ENCODE measurements around the gene GLB1L3. TPM values are rescaled to one million over a fixed set of nuclear protein-coding genes. Genes with fewer than 3 reads are reported as not detected.
A peak's percentile ranks its signal among the peaks of the same experiment; 100 is the strongest.

Gene GLB1L3
- total and polyA plus RNA-seq, 5 donors from 2014 or later = 2.0 to 3.0 (median 2.3) TPM

DNA sequence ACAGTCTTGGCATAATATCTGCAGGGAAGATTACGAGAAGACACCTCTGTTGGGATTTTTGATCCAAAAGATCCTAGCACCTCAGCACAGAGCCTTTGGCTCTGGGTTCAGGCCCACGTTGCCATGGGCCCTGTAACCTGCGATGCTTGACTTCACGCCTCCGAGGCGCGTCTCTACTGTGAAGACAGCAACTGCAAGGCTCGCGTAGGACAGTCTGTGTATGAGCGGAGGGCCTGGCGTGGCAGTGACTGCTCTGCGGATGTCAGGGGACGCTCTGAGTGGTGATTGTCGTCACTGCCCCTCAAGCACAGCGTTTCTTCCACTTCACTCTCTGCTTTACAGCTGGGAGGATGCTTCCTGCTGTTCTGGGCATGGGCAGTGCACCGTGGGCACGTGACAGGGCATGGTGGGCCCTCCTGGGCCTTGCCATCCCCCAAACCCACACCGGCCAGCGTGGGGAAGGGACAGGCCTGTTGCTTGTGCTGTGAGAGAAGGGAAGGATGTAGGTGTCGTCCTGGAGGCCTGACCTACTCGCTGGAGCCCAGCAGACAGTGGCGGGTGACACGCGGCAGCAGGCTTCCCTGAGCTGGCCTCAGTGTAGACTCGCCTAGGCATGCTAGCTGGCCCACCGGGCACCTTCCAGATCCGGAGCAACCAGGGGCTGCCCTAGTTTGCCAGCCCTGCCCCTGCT lies 82.1 kb downstream of the GLB1L3 start:
- peaks cover 0 to 5% (median 0%) of the 10 kb centered on the region in 7 donors for H3K9me3 Mint-ChIP-seq
- ATAC-seq (ENCODE audit: low read depth in 2 of 2) = no peak
- no peaks in the 10 kb centered on the region for H3K36me3 ChIP-seq (ENCODE audit: control insufficient read depth, insufficient read depth, low read length)
- H3K27me3 Mint-ChIP-seq = no peaks in the 10 kb centered on the region
- no peaks in the 10 kb centered on the region for H3K36me3 Mint-ChIP-seq
- DNase-seq = no peak
- H3K4me3 Mint-ChIP-seq = no peak overlapping the region
- H3K4me3 ChIP-seq (ENCODE audit: low read depth, low read length) = no peak overlapping the region
- peaks cover 0 to 12% (median under 1%) of the 10 kb centered on the region in 4 donors for H3K4me1 Mint-ChIP-seq
- H3K27me3 ChIP-seq (ENCODE audit: control insufficient read depth, insufficient read depth, low read length) = no peaks in the 10 kb centered on the region
- H3K4me1 ChIP-seq (ENCODE audit: control insufficient read depth, insufficient read depth, low read length, poor library complexity, severe bottlenecking) = peaks cover 8% of the 10 kb centered on the region
- H3K27ac Mint-ChIP-seq = no peak overlapping the region
- H3K9me3 ChIP-seq (ENCODE audit: control insufficient read depth in 2 of 2, low read length in 2 of 2) = peaks cover 0 to 3% of the 10 kb centered on the region in 2 experiments
- no peak overlapping the region for H3K27ac ChIP-seq (ENCODE audit: insufficient read depth, low read length, poor library complexity, severe bottlenecking)

DNA sequence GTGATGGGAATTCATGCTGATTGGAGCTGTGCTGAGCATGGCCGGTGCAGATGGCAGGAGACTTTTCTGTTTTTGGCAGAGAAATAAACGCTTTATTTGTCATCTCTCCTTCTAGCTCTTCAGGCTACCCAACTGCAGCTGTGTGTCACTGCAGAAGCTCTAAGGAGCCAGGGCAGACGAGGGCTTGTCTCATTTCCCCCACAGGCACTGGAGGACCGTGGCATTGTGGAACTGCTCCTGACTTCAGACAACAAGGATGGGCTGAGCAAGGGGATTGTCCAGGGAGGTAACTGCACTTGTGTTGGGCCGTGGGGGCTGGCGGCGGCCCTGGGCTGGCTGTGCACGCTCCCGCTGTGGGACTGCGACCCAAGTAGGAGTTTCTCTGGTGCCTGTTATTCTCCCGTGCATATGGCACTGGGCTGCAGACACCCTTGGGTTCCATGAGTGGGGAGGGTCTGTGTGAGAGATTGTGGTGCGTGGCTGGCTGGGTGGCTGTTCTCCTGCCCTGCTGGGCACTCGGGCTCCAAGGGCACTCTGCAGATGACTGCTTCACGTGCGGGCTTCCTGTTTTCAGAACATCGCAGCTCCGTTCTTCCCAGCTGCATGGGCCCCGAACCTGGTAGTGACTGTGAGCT lies 82.8 kb downstream of the GLB1L3 start:
- Mint-ChIP-seq H3K27me3 (no peaks in the 10 kb centered on the region), H3K9me3 (peaks cover 0 to 5% (median 0%) of the 10 kb centered on the region in 7 donors), H3K36me3 (no peaks in the 10 kb centered on the region), H3K4me3 (no peak overlapping the region), H3K4me1 (peaks cover 0 to 12% (median under 1%) of the 10 kb centered on the region in 4 donors), H3K27ac (no peak overlapping the region)
- no peaks in the 10 kb centered on the region for H3K36me3 ChIP-seq (ENCODE audit: control insufficient read depth, insufficient read depth, low read length)
- H3K4me1 ChIP-seq (ENCODE audit: control insufficient read depth, insufficient read depth, low read length, poor library complexity, severe bottlenecking) = peaks cover 8% of the 10 kb centered on the region
- H3K27me3 ChIP-seq (ENCODE audit: control insufficient read depth, insufficient read depth, low read length) = no peaks in the 10 kb centered on the region
- ATAC-seq (ENCODE audit: low read depth in 2 of 2) (no peak), DNase-seq (no peak)
- H3K27ac ChIP-seq (ENCODE audit: insufficient read depth, low read length, poor library complexity, severe bottlenecking) = no peak overlapping the region
- H3K4me3 ChIP-seq (ENCODE audit: low read depth, low read length) = no peak overlapping the region
- H3K9me3 ChIP-seq (ENCODE audit: control insufficient read depth in 2 of 2, low read length in 2 of 2) = no peaks in the 10 kb centered on the region

DNA sequence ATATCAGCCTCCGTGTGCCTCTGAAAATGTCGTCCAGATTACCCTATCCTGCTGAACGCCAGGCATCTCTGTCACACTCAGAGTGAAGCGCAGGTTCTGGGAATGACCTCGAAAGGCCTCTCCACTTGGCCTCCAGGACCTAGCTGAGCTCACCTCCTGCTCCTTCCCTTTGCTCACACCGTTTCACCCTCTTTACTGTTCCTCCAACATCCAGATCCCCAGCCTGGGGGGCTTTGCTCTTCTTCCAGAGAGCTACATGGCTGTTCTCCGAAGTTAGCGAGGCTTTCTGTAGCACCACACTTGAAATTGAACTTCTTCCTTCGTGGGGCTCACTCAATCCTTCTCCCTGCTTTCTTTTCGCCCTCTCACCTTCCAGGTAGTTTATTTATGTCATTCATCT lies 83.5 kb downstream of the GLB1L3 start:
- Mint-ChIP-seq H3K27me3 (no peaks in the 10 kb centered on the region), H3K9me3 (peaks cover 0 to 5% (median 0%) of the 10 kb centered on the region in 7 donors), H3K4me3 (no peak overlapping the region), H3K36me3 (no peaks in the 10 kb centered on the region), H3K4me1 (peaks cover 0 to 12% (median under 1%) of the 10 kb centered on the region in 4 donors), H3K27ac (peak overlapping the region in 1 of 3 donors; percentile 88)
- H3K4me1 ChIP-seq (ENCODE audit: control insufficient read depth, insufficient read depth, low read length, poor library complexity, severe bottlenecking) = peaks cover 8% of the 10 kb centered on the region
- no peak for DNase-seq
- no peaks in the 10 kb centered on the region for H3K9me3 ChIP-seq (ENCODE audit: control insufficient read depth in 2 of 2, low read length in 2 of 2)
- no peak for ATAC-seq (ENCODE audit: low read depth in 2 of 2)
- H3K4me3 ChIP-seq (ENCODE audit: low read depth, low read length) = no peak overlapping the region
- H3K27ac ChIP-seq (ENCODE audit: insufficient read depth, low read length, poor library complexity, severe bottlenecking) = no peak overlapping the region
- no peaks in the 10 kb centered on the region for H3K27me3 ChIP-seq (ENCODE audit: control insufficient read depth, insufficient read depth, low read length)
- H3K36me3 ChIP-seq (ENCODE audit: control insufficient read depth, insufficient read depth, low read length) = no peaks in the 10 kb centered on the region

DNA sequence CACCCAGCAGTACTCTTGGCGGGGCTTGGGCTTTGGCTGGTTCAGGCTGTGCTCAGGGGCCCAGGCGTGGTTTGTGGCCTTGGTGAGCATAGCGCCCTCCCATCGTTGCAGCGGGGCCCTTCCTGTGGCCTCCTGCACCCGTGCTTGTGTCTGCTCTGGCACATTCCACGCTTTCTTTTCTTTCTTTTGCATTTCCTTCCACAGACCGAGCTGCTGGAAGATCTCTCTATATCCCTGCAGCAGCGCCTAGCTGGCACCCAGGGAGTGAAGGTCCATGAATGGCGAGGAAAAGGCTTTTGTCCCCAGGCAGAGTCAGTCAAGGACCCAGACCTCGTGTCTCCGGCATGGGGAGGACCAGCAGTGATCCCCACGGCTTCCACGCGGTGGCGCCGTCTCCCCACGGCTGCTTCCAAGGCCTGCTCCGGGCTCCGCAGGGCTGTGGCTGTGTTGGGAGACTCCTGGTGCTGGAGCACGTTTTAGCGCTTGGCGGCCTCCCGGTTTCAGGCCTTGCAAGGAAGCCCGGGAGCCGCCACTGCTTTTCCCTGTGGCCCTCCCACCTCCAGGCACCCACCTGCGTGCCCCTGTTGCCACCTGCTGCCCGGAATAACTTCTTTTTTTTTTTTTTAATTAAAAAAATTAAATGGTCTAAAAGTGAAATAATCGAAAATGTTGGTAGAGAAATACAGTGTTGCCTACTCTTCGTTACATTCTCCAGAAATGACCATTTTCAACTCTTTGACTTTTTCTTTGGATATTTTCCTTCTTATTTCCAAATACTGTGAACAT lies 84.1 kb downstream of the GLB1L3 start:
- no peaks in the 10 kb centered on the region for H3K36me3 Mint-ChIP-seq
- peaks cover 0 to 2% (median 0%) of the 10 kb centered on the region in 7 donors for H3K9me3 Mint-ChIP-seq
- peak overlapping the region in 1 of 3 donors; percentile 5 for H3K27ac Mint-ChIP-seq
- H3K4me3 Mint-ChIP-seq = no peak overlapping the region
- no peak overlapping the region for H3K27ac ChIP-seq (ENCODE audit: insufficient read depth, low read length, poor library complexity, severe bottlenecking)
- no peak overlapping the region for H3K4me3 ChIP-seq (ENCODE audit: low read depth, low read length)
- no peaks in the 10 kb centered on the region for H3K27me3 ChIP-seq (ENCODE audit: control insufficient read depth, insufficient read depth, low read length)
- H3K9me3 ChIP-seq (ENCODE audit: control insufficient read depth in 2 of 2, low read length in 2 of 2) = no peaks in the 10 kb centered on the region
- DNase-seq (peak; percentile 13 to 65 (median 44)), ATAC-seq (ENCODE audit: low read depth in 2 of 2) (peak; percentile 39 to 61)
- peaks cover 0 to 12% (median under 1%) of the 10 kb centered on the region in 4 donors for H3K4me1 Mint-ChIP-seq
- H3K27me3 Mint-ChIP-seq = no peaks in the 10 kb centered on the region
- no peaks in the 10 kb centered on the region for H3K36me3 ChIP-seq (ENCODE audit: control insufficient read depth, insufficient read depth, low read length)
- peaks cover 8% of the 10 kb centered on the region for H3K4me1 ChIP-seq (ENCODE audit: control insufficient read depth, insufficient read depth, low read length, poor library complexity, severe bottlenecking)

DNA sequence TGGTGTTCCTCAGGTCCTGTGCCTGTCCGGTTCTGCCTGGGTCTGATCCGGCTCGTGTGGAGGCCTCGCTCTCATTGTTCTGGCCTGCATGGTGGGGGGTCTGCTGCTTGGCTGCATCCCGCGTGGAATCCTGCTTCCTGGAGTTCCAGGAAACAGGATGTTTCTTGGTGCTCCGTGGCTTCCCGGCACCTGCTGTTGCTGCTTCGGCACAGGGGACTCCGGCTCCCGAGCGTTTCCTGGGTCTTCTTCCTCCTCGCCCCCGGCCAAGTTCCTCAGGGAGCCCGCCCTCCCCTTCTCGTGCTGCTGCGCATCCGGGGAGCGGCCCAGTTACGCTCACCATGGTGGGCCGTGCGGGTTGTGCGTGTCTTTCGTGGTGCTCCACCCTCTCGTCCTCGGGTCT lies 85.5 kb downstream of the GLB1L3 start:
- H3K9me3 ChIP-seq (ENCODE audit: control insufficient read depth in 2 of 2, low read length in 2 of 2) = no peaks in the 10 kb centered on the region
- no peak overlapping the region for H3K27ac ChIP-seq (ENCODE audit: insufficient read depth, low read length, poor library complexity, severe bottlenecking)
- H3K4me1 ChIP-seq (ENCODE audit: control insufficient read depth, insufficient read depth, low read length, poor library complexity, severe bottlenecking) = peaks cover 8% of the 10 kb centered on the region
- no peaks in the 10 kb centered on the region for H3K27me3 Mint-ChIP-seq
- ATAC-seq (ENCODE audit: low read depth in 2 of 2) = no peak
- H3K4me1 Mint-ChIP-seq = peaks cover 0 to 12% (median under 1%) of the 10 kb centered on the region in 4 donors
- H3K4me3 Mint-ChIP-seq = no peak overlapping the region
- H3K27ac Mint-ChIP-seq = peak overlapping the region in 1 of 3 donors; percentile 46
- no peaks in the 10 kb centered on the region for H3K27me3 ChIP-seq (ENCODE audit: control insufficient read depth, insufficient read depth, low read length)
- no peak overlapping the region for H3K4me3 ChIP-seq (ENCODE audit: low read depth, low read length)
- H3K9me3 Mint-ChIP-seq = peaks cover 0 to 2% (median 0%) of the 10 kb centered on the region in 7 donors
- no peaks in the 10 kb centered on the region for H3K36me3 ChIP-seq (ENCODE audit: control insufficient read depth, insufficient read depth, low read length)
- no peak for DNase-seq
- H3K36me3 Mint-ChIP-seq = no peaks in the 10 kb centered on the region

DNA sequence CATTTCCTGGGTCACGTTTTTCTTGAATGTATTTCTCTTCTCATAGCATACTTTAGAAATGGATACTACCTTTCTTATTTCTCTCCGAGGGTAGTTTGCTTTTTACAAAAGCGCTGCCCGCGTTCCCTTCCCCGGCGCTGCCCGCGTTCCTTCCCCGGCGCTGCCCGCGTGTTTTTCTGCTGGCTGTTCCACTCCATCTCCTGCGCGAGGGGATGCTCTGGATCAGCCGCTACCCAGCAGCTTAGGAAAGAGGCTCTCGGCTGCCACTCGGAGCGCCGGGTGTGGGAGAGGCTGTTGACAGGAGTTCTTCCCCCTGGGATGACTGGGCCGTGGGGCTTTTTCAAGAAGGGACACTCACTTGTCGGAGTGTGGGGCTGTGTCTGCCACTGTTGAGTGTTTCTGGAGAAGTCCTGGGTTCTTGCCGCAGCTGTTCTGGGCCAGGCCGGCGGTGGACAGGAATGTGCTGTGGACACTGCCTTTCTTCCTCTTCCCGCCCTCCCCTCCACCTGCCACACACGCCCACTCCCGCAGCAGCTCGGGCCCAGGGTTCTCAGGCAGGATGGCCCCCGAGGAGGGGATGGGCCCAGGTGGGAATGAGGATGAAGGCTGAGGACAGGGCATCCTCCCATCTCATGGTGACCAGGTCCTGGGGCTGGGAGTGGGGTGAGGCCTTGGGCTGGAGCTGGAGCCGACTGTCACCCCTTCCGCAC lies 86.2 kb downstream of the GLB1L3 start:
- no peak for ATAC-seq (ENCODE audit: low read depth in 2 of 2)
- no peak overlapping the region for H3K27ac ChIP-seq (ENCODE audit: insufficient read depth, low read length, poor library complexity, severe bottlenecking)
- H3K9me3 ChIP-seq (ENCODE audit: control insufficient read depth in 2 of 2, low read length in 2 of 2) = no peaks in the 10 kb centered on the region
- no peaks in the 10 kb centered on the region for H3K36me3 Mint-ChIP-seq
- no peak for DNase-seq
- peak overlapping the region in 1 of 3 donors; percentile 46 for H3K27ac Mint-ChIP-seq
- H3K4me1 ChIP-seq (ENCODE audit: control insufficient read depth, insufficient read depth, low read length, poor library complexity, severe bottlenecking) = peaks cover 8% of the 10 kb centered on the region
- no peaks in the 10 kb centered on the region for H3K36me3 ChIP-seq (ENCODE audit: control insufficient read depth, insufficient read depth, low read length)
- no peak overlapping the region for H3K4me3 ChIP-seq (ENCODE audit: low read depth, low read length)
- H3K27me3 Mint-ChIP-seq = no peaks in the 10 kb centered on the region
- peaks cover 0 to 2% (median 0%) of the 10 kb centered on the region in 7 donors for H3K9me3 Mint-ChIP-seq
- H3K4me3 Mint-ChIP-seq = no peak overlapping the region
- H3K27me3 ChIP-seq (ENCODE audit: control insufficient read depth, insufficient read depth, low read length) = no peaks in the 10 kb centered on the region
- H3K4me1 Mint-ChIP-seq = peaks cover 0 to 12% (median under 1%) of the 10 kb centered on the region in 4 donors

DNA sequence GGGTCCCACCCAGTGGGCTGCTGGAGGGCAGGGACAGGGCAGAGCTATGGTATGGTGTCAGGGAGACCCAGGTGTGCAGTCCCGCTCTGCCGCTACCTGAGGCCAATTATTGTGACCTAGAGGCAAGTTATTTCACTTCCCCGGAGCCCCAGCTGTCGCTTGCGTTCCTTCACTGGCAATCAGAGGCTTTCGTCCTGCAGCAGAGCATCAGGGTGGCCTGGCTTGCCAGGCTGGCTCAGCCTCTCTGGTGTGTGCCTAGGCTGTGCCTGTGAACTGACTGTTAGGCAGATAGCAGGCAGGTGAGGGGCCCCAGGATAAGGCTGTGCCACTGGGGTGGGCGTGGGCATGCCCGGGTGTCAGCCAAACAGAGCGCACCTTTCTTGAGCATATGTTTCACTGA lies 87.0 kb downstream of the GLB1L3 start:
- H3K4me1 Mint-ChIP-seq = peaks cover 0 to 12% (median under 1%) of the 10 kb centered on the region in 4 donors
- no peak overlapping the region for H3K27ac ChIP-seq (ENCODE audit: insufficient read depth, low read length, poor library complexity, severe bottlenecking)
- H3K4me1 ChIP-seq (ENCODE audit: control insufficient read depth, insufficient read depth, low read length, poor library complexity, severe bottlenecking) = peaks cover 8% of the 10 kb centered on the region
- H3K27ac Mint-ChIP-seq = no peak overlapping the region
- H3K27me3 ChIP-seq (ENCODE audit: control insufficient read depth, insufficient read depth, low read length) = no peaks in the 10 kb centered on the region
- ATAC-seq (ENCODE audit: low read depth in 2 of 2) (no peak), DNase-seq (no peak)
- peaks cover 0 to 2% (median 0%) of the 10 kb centered on the region in 7 donors for H3K9me3 Mint-ChIP-seq
- H3K4me3 Mint-ChIP-seq = no peak overlapping the region
- H3K4me3 ChIP-seq (ENCODE audit: low read depth, low read length) = no peak overlapping the region
- H3K36me3 Mint-ChIP-seq = no peaks in the 10 kb centered on the region
- no peaks in the 10 kb centered on the region for H3K36me3 ChIP-seq (ENCODE audit: control insufficient read depth, insufficient read depth, low read length)
- H3K9me3 ChIP-seq (ENCODE audit: control insufficient read depth in 2 of 2, low read length in 2 of 2) = no peaks in the 10 kb centered on the region
- no peaks in the 10 kb centered on the region for H3K27me3 Mint-ChIP-seq

All from CD4-positive, CD25-positive, alpha-beta regulatory T cell (primary cell).